ENCODE results near the gene CHCHD3.
"Not testable (repeated sequence)": the region's sequence is repeated elsewhere in the genome, so short reads cannot be mapped to it uniquely, and the experiment has no call there.

Gene CHCHD3

GRCh38 chr7:133003052-133003910 is 78.6 kb downstream of the CHCHD3 start:
- DNase-seq (ENCODE audit: low read depth), result no peak

DNA sequence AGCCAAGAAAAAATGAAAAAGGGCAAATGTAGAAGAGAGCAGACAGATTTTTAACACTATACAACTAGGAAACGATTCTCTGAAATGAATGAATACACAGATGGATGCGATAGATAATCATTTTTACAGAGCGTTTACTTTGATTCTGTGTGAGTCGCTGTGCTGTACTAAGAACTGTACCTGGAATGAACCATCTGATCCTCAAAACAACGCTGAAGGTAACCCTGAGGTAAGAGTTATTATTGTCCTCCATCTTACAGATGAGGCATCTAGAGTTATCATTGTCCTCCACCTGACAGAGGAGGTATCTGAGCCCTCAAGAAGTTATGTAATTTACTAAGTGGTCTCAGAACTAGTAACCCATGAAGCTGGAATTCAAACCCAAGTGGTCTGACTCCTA is 80.2 kb downstream of the CHCHD3 start:
- no peak for DNase-seq (ENCODE audit: low read depth)

- DNase-seq (ENCODE audit: low read depth), result no peak
Observed at GRCh38 chr7:132999845-133000244, 82.0 kb downstream of the CHCHD3 start.

DNA sequence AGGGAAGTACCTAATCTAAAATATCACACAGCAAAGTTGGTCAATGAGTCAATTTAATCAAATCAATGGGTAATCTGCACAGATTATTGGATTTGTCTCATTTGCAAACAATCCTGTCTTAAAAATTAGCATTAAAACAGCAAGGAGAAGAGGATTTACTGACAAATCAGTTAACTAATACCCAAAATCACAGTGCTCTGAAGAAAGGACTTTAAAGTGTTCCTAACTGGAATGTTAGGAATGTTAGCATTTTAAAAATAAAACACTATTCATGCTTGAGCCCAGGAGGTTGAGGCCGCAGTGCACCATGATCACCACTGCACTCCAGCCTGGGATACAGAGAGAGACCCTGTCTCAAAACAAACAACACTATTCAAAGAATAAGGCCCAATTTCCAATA is 83.1 kb downstream of the CHCHD3 start:
- DNase-seq (ENCODE audit: low read depth), result no peak

GRCh38 chr7:132997505-132997904 is 84.4 kb downstream of the CHCHD3 start:
- DNase-seq (ENCODE audit: low read depth), result no peak

- no peak for DNase-seq (ENCODE audit: low read depth)
Observed at GRCh38 chr7:132996581-132997242, 85.2 kb downstream of the CHCHD3 start.

DNA sequence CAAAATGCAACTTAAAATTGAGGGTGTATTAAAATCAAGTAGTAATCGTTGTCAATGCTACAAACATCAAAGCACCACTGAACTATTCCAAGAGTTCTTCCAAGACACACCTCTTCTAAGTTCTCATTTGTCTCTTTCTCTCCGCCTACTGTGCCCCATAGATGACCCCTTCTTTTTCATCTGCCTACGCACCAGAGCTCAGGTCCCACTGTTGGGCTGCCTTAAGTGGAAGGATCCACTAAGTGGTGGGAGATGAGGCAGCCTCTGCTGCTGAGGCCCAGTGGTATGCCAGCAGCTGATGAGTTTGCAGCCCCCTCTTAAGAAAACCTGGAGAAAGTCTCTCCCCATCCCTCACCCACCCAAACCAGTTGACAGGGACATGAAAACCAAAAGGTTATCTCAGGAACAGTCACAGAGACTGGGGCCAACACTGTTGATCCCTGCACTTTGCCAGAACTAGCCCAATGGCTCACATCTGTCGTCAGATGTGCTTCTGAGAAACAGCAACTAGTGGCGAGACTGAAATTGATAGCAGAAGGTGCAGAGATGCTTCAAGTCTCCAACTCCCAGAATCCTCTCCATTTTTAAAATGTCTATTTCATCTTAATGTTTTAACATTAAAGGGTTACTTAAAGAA is 88.4 kb downstream of the CHCHD3 start:
- no peak for DNase-seq (ENCODE audit: low read depth)

DNA sequence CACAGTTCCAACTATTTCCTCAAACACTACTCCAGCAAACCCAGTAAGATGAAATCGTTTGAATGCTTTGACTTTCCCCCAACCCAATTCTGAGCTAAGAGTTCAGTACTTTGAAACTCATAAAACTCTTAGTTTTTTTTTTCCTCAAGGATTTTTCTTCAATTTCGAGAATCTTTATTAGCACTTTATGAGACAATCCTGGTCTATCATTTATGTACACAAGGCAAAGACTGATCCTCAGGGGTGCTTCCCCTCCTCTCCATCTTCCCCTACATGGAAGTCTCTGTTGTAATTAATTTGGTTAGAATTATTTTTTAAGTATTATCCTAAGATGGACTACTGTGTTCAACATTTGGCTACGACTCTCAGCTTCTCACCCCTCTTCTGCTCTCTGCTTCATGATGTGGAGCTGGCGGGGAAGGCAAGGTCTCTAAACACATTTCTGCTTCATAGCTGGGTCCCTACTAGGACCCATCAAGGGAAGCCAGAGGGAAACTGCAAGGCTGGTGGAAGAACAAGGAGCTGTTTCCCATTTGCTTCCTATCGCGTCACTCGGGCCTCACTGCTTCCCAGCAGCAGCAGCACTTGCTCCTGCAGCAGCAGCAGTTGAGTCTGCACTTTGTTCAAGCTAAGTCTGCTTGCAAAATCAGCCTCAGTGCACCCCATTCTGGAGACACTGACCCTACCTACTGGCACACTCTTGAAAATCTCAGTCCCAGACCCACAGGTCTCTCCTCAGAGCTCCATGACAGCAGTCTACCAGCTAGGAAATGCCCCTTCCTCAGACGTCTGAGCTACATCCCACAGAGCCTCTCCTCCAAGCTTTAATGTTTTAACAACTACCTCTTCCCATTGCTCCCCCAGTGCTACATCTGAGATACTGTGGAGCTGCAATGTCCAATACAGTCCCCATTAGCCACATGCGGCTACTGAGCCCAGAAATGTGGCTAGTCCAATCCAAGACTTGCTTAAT is 90.0 kb downstream of the CHCHD3 start:
- no peak for DNase-seq (ENCODE audit: low read depth)

DNA sequence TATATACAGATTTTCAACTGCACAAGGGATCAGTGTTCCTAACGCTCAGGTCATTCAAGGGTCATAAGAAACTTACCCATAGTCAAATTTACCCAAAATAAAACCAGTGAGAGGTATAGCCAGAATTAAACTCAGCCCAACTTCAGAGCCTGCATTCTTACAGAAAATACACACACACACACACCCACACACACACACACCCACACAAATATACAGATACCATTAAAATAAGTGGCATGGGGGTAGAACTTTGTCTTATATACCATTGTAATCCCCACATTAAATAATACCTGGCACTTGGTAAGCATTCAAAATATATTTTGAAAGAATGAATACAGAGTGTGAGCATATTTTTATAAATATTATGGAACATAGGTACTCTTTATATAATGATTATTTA is 93.8 kb downstream of the CHCHD3 start:
- DNase-seq (ENCODE audit: low read depth), result no peak

- no peak for DNase-seq (ENCODE audit: low read depth)
Observed at GRCh38 chr7:132980402-132980801, 101.5 kb downstream of the CHCHD3 start.

DNA sequence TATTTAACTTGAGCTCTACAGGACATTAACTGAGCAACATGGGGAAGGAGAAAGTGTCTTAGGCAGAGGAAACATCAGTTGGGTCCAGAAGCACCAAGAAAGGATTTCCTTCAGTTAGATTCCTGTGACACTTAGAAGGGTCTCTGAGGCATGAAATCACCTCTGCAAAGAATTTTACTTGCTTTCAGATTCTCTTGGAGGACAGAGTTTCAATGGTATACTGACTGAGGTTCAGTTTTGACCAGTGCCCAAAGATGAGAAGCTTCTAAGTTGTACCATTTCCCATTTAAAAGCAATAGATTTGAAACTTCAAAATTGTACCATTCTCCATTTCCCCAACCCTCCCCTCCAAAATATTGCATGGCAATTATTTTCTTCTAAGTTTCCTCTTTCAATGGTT is 102.4 kb downstream of the CHCHD3 start:
- no peak for DNase-seq (ENCODE audit: low read depth)

GRCh38 chr7:132977234-132977633 is 104.7 kb downstream of the CHCHD3 start:
- no peak for DNase-seq (ENCODE audit: low read depth)

- no peak for DNase-seq (ENCODE audit: low read depth)
Observed at GRCh38 chr7:132972745-132973144, 109.1 kb downstream of the CHCHD3 start.

- DNase-seq (ENCODE audit: low read depth), result no peak
Observed at GRCh38 chr7:132970257-132970656, 111.6 kb downstream of the CHCHD3 start.

- no peak for DNase-seq (ENCODE audit: low read depth)
Observed at GRCh38 chr7:132969520-132969919, 112.4 kb downstream of the CHCHD3 start.

DNA sequence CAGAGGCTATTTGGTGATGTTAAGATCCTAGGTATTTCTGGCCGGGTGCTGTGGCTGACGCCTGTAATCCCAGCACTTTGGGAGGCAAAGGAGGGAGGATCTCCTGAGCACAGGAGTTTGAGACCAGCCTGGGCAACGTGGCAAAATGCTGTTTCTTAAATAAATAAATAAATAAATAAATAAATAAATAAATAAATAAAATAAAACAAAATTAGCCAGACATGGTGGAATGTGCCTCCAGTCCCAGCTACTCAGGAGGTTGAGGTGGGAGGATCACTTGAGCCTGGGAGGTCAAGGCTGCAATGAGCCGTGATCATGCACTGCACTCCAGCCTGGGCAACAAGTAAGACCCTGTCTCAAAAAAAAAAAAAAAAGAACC is 114.4 kb downstream of the CHCHD3 start:
- DNase-seq (ENCODE audit: low read depth), result not testable (repeated sequence)

DNA sequence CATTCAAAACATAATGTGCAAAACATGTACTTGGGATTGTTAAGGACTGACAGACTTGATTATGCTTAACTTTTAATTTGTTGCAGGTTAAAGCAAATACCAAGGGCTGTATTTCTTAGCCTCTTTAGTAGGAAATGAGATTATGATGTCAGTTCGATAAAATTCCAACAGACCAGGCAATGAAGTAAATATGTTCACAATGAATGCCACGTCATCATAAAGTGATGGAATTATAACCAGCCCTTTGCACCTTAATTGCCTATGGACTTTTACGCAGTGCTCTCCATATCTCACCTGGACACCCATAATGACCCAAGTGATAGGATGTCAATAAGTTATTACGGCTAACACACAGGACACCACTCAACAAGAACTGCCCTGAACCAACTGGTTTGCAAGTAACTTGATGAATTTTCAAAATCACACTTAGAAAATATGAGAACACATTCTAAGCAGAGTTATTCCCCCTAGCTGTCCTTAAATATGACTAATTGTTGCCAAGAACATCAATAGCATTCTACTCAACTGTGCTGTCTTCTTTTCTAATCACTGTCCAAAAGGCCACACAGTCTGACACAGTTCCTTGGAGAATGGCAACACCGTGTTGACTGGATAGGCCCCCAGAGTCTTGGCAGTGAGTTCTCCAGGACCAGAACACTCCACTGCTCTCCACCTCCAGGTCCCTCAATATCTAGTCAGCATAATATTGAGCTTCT is 115.0 kb downstream of the CHCHD3 start:
- no peak for DNase-seq (ENCODE audit: low read depth)

DNA sequence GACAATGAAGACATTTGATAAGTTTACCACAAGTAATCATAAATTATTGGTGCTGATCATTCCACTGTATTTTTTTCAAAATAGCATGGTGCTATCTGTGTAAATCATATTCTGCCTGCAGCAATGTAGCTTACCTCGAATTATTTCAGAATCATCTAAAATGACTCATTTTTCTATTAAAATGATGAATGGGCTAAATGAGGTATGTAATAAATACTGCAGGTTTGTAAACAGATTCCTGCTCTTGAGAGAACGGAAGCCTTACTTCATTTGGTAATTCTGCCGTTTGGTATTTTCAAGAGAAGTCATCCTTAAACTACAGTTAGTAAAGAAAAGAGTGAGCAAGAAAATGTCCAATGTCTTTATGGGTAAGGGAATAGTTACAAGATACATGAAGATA is 115.9 kb downstream of the CHCHD3 start:
- no peak for DNase-seq (ENCODE audit: low read depth)

- DNase-seq (ENCODE audit: low read depth), result no peak
Observed at GRCh38 chr7:132964876-132965275, 117.0 kb downstream of the CHCHD3 start.

DNA sequence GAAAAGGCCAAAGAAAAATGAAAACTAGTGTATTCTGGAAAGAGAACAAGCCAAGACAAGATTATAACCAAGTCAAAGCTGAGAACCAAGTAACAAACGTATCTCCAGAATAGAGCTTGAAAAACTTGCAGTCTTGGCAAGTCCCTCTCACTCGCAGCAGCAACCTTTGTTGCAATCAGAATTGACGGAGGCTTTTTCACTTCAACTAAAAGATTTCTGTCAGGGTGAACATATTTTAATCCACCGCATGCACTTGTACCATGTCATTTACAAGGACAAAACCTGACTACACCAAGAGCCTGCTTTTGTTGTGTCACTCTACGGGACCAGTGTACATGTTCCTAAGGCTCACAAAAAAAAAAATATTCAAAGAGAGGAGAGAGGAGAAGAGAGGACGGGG is 122.0 kb downstream of the CHCHD3 start:
- no peak for DNase-seq (ENCODE audit: low read depth)

GRCh38 chr7:132956556-132956955 is 125.3 kb downstream of the CHCHD3 start:
- DNase-seq (ENCODE audit: low read depth), result no peak

Data from fibroblast of the conjunctiva (primary cell).